Hematopoietic multipotent progenitor cell treated with erythropoietin and hydrocortisone succinate and interleukin-3 and kit ligand, for 8 days (in vitro differentiated cells): Measurements from ENCODE around the gene LUZP2.
"Not testable (repeated sequence)": the region's sequence is repeated elsewhere in the genome, so short reads cannot be mapped to it uniquely, and the experiment has no call there.

ENCODE experiments used
- DNase-seq: peaks from one replicate; pipeline ENCODE4 v3.0.0-alpha.2; 2015

Gene LUZP2

DNA sequence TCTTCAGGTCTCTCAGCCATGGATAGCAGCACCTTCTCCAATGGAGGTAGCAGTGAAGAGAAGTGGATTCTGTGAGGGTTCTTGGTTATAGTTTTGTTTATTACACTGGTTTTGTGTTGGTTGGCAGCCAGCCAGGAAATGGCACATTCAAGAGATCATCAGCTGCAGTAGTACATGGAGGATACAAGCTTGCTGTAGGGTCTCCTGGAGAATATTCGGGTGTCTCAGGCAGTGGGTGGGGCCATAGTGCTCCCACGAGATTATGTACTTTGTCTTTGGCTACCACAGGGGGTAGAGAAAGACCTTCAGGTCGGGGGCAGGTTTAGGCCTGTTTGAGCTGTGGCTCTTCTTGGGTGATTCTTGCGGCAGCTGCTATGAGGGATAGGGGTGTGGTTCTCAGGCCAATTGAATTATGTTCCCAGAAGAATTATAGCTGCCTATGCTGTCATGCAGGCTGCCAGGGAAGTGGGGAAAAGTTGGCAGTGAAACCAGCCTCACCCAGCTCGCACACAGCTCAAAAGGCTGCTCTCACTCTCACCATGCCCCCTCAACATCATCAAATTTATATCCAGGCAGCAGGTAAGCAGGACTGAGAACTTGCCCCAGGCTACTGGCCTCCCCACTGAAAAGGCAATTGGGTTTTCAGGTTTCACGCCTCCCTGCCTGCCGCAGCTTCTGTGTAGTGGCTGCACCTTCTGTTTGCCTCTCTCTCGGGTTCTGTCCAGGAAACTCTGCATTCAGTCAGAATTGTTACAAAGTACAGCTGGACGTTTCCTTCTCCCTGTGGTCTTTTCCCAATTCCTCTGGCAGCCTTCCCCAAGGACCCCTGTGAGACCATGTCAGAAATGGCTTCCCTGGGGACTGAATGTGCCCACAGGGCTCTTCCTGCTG is 435.5 kb downstream of the LUZP2 start:
- no peak for DNase-seq

DNA sequence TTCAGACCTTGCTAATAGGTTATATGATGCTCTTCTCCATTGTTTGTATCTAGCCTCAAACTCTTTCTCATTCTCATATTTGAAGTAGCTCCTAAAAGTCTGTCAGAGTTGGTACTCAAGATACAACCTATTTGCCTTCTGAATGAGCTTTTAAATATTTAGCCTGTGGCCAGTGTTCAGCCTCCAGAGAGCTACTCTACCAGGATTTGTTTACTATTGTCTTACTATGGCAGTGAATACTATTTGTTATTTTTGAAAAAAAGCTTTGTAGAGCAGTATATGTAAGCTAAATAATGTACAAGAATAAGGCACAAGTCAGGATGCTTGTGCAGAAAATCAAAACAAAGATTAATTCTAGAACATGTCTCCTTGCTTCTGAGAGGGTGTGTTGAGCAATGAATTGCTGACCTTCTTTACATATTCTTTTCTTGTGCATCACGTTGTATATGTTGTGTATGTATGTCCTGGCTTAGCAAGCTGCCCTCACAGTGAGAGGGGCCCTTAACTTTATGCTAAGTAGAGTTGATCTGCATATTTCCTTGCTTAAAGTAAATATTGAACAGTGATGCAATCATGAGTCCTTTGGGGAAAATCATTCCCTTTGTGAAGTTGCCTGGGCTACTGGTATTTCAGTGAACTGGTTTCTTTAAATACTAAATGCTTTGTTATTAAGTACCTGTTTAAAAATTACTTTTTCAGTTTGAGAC is 438.0 kb downstream of the LUZP2 start:
- no peak for DNase-seq

DNA sequence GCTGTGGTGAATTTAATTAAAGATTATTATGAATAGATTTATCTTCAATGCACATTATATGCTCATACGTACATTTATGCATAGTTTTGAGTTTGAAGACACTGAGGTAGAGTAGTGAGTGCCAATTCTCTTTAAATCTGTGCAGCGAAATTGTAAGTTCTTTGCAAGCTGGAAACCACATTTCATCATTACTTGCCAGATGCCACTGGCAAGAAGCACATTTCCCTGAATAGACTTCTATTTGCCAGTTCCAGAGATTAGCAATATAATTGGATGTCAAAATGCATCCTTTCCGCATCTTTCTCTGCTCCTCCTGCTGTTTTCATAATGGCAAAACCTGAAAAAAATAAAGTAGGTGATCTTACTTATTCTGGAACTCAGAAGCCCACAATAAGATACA is 448.0 kb downstream of the LUZP2 start:
- no peak for DNase-seq

GRCh38 chr11:24949406-24949805 is 452.6 kb downstream of the LUZP2 start:
- no peak for DNase-seq

GRCh38 chr11:24963852-24964251 is 467.0 kb downstream of the LUZP2 start:
- no peak for DNase-seq

GRCh38 chr11:24965748-24966147 is 468.9 kb downstream of the LUZP2 start:
- DNase-seq: no peak

DNA sequence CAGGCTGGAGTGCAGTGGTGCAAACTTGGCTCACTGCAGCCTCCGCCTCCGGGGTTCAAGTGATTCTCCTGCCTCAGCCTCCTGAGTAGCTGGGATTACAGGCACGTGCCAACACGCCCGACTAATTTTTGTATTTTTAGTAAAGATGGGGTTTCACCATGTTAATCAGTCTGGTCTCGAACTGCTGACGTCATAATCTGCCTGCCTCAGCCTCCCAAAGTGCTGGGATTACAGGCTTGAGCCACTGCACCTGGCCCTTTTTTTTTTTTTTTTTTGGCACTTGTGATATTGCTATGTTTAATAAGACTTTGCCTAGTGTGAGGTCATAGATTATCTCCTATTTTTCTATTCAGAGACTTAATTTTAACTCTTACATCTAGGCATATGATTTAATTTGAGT is 497.1 kb downstream of the LUZP2 start:
- DNase-seq: not testable (repeated sequence)

DNA sequence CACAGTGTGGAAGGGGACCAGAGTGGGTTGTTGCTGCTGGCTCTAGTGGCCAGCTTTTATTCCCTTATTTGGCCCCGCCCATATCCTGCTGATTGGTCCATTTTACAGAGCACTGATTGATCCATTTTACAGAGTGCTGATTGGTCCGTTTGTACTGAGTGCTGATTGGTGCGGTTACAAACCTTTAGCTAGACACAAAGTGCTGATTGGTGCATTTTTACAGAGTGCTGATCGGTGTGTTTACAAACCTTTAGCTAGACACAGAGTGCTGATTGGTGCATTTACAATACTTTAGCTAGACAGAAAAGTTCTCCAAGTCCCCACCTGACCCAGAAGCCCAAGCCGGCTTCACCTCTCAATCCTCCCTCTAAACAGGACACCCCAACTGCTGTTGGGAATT is 503.1 kb downstream of the LUZP2 start:
- DNase-seq: not testable (repeated sequence)

DNA sequence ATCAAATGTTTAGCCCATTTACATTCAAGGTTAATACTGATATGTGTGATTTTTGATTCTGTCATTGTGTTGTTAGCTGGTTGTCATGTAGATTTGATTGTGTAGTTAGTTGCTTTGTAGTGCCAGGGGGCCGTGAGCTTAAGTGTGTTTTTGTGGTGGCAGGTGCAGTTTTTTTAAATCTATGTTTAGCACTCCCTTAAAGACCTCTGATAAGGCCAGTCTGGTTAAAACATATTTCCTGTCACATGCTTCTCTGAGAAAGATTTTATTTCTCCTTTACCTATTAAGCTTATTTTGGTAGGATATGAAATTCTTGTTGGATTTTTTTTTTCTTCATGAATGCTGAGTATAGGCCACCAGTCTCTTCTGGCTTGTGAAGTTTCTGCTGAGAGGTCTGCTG is 540.6 kb downstream of the LUZP2 start:
- no peak for DNase-seq

DNA sequence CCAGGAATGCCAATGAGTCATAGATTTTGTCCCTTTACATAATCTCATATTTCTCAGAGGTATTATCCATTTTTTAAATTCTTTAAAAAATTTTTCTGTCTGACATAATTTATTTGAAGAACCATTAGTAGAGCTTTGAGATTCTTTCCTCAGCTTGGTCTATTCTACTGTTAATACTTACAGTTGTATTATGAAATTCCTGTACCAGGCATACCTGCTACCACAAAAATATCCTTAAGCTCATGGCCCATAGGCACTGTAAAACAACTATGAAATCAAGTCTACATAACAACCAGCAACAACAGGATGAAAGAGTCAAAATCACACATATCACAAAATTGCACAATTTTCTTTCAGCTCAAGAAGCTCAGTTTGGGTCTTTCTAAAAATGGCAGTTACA is 541.3 kb downstream of the LUZP2 start:
- DNase-seq: no peak

- DNase-seq: no peak
Measured at GRCh38 chr11:25039165-25039564, 542.3 kb downstream of the LUZP2 start.

- no peak for DNase-seq
Measured at GRCh38 chr11:25048632-25049031, 551.8 kb downstream of the LUZP2 start.

DNA sequence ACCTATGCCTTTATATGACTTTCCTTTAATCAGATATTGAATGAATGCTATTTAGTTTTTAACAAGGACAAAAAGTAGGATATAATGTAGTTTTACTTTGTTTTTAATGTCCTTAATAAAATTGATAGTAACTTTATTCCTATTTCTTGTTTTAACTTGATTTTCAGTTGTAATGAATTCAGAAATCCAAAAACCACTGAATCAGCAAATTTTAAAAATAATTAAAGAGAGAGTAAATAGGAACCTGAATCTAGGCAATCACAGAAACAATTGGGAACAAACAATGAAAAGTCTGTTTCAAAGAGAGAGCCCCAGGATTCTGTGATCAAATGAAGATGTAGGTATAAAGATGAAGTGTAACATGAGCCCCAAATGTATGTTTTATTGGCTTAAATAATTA is 556.0 kb downstream of the LUZP2 start:
- no peak for DNase-seq

- DNase-seq: no peak
Measured at GRCh38 chr11:25057861-25058260, 561.0 kb downstream of the LUZP2 start.

DNA sequence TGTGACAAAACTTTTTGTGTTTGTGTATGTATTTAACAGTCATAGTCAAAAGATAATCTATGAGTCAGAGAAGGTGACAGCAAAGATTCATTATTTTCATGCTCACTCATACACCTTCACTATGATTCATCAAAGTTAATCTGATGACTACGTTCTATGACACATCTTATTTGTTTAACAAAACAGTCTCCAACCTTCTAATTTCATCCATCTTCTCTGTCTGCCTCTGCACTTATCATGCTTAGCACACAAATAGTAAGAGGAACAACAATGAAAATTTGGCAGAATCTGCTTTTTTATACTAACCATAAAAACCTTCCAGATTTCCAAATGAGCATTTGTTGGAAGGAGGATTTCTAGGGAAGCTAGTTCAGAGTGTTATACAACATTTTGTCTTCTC is 568.9 kb downstream of the LUZP2 start:
- DNase-seq: no peak

DNA sequence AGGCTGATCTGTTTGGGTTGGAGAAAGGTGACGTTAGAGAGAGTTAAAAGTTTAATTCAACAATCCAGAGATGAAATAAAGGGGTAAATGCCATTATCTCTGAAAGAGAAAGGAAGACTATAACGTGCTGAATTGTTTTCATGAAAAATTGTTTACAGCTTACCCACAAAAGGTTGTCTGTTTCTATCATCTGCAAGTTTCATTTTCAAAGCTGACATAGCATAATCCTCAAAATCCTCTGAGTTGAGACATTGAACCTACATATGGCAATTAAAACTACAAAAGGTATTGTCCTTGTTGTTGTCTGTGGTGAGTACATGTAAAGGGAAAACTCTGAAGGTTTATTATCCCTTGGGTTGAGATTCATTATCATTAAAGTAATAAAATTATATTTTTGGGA is 569.9 kb downstream of the LUZP2 start:
- DNase-seq: no peak

- DNase-seq: no peak
Measured at GRCh38 chr11:25068451-25068850, 571.6 kb downstream of the LUZP2 start.

DNA sequence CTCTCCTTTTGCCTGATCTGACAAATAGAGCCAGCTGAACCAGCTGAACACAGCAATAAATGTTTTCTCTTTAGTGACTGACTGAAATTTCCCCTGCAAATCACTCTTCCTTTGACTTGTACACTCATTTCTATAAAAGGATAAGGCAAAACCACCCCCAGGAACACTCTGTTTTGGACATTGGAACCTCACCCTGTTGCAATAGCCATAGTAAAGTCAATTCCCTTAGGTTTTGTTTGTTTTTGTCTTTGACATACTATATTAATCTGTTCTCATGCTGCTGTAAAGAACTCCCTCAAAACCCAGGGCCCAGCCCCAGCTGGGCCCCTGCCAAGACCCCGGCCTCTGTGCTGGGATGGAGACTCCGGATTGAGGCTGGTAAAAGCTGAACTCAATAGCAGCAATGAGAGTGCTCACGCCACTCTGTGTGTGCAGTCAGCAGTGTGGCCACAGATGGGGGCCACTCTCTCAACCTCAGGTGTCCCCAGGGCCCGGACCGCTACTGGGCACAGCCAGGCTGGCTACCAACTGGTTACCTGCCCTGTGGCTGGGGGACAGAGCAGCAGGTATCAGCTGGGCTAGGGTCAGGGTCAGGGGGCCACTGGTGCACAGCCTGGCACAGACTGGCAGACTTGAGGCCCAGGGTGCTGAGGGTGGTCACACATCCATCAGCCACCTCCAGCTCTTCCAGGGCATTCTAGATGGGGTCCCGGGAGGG is 597.4 kb downstream of the LUZP2 start:
- DNase-seq: no peak

GRCh38 chr11:25119416-25119815 is 622.6 kb downstream of the LUZP2 start:
- no peak for DNase-seq
